Uterus (tissue), 4 donors: ENCODE measurements around the gene MADCAM1. TPM values are rescaled to one million over a fixed set of nuclear protein-coding genes. Genes with fewer than 3 reads are reported as not detected.

Source experiments
- DNase-seq, 2 donors: peaks; one replicate each; pipeline ENCODE4 v3.0.0-alpha.2; 2019 to 2020
- H3K27ac ChIP-seq, 2 donors: fragments of 200-600 bp; sonication (generic); 1 replicate in 1 of 2; 2 replicates in 1 of 2; pipeline ENCODE4 v1.5.1; 2016 to 2018
- H3K27me3 ChIP-seq, 2 donors: fragments of 200-600 bp; sonication (generic); one replicate each; pipeline ENCODE4 v1.5.1; 2018 to 2019; ENCODE audit warnings: control low read depth in 1 of 2
- H3K36me3 ChIP-seq, 2 donors: fragments of 200-600 bp; sonication (generic); one replicate each; pipeline ENCODE4 v1.5.1; 2019; ENCODE audit warnings: control low read depth in 1 of 2
- H3K4me1 ChIP-seq, 2 donors: fragments of 200-600 bp; sonication (generic); one replicate each; pipeline ENCODE4 v1.5.1; 2018 to 2019; ENCODE audit warnings: control low read depth in 1 of 2
- H3K4me3 ChIP-seq, 2 donors: fragments of 200-600 bp; sonication (generic); 1 replicate in 1 of 2; 2 replicates in 1 of 2; pipeline ENCODE4 v1.5.1; 2018 to 2019; ENCODE audit warnings: mild to moderate bottlenecking in 1 of 2
- H3K9me3 ChIP-seq, 2 donors: fragments of 200-600 bp; sonication (generic); one replicate each; pipeline ENCODE4 v1.5.1; 2019; ENCODE audit warnings: control low read depth in 1 of 2
- POLR2A ChIP-seq, 2 donors: fragments of 450-650 bp; IDR thresholded peaks; one replicate each; pipeline ENCODE4 v1.6.1; 2016; ENCODE audit warnings: antibody characterized with exemption in 2 of 2, mild to moderate bottlenecking in 1 of 2, moderate library complexity in 1 of 2
- intact Hi-C: fragments of 100-400 bp; cut with DNase I; formaldehyde crosslinking; loops from one replicate; pipeline ENCODE4 v1.15.1; 2023; ENCODE audit warnings: low total_unique reads
- total RNA-seq, 4 donors: library from RNA; depleted of rRNA in 3 of 4; stranded (reverse); fragments of >200 nt in 3 of 4; gene quantifications; one replicate each; pipeline versions ENCODE4 v1.1.0 to v1.2.4, GENCODE V29; 2014 to 2023
- TF ChIP-seq, protein P1 (sequence below), 4 experiments: fragments of 200-600 bp in 2 of 4; fragments of 450-650 bp in 2 of 4; sonication (generic) in 2 of 4; IDR thresholded peaks; one replicate each; pipeline ENCODE4 v1.5.1; 2016 to 2019; ENCODE audit warnings: antibody characterized with exemption in 4 of 4, mild to moderate bottlenecking in 2 of 4, moderate library complexity in 1 of 4
- donor health status: DM: yes; HTN: yes; CAD: no.

MADCAM1 gene
- total RNA-seq, 4 donors from 2014 or later: 0.34 to 2.7 TPM; not detected in 2

DNA sequence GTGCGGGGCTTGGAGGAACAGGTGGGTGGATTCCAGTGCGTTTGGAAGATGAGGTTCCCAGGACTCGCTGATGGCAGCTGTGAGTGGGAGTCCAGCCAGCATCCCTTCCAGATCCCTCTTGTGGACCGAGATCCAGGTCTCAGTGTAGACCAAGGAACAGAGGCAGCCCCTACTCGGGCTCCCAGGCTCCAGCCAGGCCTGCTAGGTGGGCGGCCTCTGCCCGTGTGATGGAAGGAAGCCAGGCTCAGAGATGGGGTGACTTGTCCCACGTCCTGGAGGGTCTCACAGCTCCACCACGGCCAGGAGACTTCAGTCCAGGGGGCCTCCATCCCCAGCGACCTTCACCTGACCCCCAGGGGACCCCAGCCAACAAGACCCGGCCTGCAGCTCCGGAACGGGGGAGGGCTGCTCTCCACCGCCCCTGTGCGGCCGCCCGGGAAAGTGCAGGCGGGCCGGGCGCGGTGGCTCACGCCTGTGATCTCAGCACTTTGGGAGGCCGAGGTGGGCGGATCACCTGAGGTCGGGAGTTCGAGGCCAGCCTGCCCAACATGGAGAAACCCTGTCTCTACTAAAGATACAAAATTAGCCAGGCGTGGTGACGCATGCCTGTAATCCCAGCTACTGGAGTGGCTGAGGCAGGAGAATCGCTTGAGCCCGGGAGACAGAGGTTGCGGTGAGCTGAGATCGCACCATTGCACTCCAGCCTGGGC, 729 bp upstream of the MADCAM1 start:
- TF ChIP-seq, protein P1, sequence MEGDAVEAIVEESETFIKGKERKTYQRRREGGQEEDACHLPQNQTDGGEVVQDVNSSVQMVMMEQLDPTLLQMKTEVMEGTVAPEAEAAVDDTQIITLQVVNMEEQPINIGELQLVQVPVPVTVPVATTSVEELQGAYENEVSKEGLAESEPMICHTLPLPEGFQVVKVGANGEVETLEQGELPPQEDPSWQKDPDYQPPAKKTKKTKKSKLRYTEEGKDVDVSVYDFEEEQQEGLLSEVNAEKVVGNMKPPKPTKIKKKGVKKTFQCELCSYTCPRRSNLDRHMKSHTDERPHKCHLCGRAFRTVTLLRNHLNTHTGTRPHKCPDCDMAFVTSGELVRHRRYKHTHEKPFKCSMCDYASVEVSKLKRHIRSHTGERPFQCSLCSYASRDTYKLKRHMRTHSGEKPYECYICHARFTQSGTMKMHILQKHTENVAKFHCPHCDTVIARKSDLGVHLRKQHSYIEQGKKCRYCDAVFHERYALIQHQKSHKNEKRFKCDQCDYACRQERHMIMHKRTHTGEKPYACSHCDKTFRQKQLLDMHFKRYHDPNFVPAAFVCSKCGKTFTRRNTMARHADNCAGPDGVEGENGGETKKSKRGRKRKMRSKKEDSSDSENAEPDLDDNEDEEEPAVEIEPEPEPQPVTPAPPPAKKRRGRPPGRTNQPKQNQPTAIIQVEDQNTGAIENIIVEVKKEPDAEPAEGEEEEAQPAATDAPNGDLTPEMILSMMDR (IDR thresholded peaks at IDR 0.05): peak in 3 of 4 experiments; percentile 40 to 47 (median 44)
- TF ChIP-seq POLR2A (IDR thresholded peaks at IDR 0.05): no peak
- Histone ChIP-seq H3K27me3 (peaks cover 12 to 25% of the 10 kb centered on the region in 2 donors), H3K9me3 (no peaks in the 10 kb centered on the region), H3K27ac (no peak overlapping the region), H3K4me3 (no peak overlapping the region), H3K36me3 (no peaks in the 10 kb centered on the region), H3K4me1 (no peaks in the 10 kb centered on the region)
- DNase-seq: no peak
- intact Hi-C loops: no loop called here

DNA sequence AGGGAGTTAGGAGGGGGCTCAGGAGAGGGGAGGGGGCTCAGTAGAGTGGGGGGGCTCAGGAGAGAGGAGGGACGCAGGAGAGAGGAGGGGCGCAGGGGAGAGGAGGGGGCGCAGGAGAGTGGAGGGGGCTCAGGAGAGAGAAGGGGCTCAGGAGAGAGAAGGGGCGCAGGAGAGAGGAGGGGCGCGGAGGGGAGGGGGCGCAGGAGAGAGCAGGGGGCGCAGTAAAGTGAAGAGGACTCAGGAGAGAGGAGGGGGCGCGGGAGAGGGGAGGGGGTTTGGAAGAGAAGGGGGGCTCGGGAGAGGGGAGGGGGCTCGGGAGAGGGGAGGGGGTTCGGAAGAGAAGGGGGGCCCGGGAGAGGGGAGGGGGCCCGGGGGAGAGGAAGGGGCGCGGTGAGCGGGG, 700 bp downstream of the MADCAM1 start:
- intact Hi-C loops: no loop called here

DNA sequence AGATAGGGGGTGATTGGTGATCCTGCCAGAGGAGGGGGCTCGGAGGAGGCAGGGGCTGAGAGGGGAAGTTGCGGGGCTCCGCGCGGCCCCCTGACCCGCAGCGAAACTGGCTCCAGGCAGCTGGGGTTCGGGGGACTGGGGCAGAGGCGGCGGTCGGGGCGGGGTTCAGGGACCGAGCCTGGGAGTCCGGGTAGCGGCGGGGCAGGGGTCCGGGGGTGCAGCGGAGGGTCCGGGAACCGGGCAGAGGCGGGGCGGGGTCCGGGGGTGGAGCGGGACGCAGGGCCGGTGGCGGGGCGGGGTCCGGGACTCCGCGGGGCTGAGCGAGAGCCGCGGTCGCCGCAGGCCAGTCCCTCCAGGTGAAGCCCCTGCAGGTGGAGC, 1.2 kb downstream of the MADCAM1 start:
- peaks cover 12 to 25% of the 10 kb centered on the region in 2 donors for H3K27me3 ChIP-seq
- no peaks in the 10 kb centered on the region for H3K36me3 ChIP-seq
- no peak for DNase-seq
- no peak overlapping the region for H3K27ac ChIP-seq
- intact Hi-C loops: no loop called here
- H3K9me3 ChIP-seq: no peaks in the 10 kb centered on the region
- no peak overlapping the region for H3K4me3 ChIP-seq
- no peaks in the 10 kb centered on the region for H3K4me1 ChIP-seq
- no peak for TF ChIP-seq POLR2A (IDR thresholded peaks at IDR 0.05)
- TF ChIP-seq, protein P1 (IDR thresholded peaks at IDR 0.05): no peak

More for the DNA sequence above, 700 bp downstream of the MADCAM1 start:
- Histone ChIP-seq H3K4me1 (no peaks in the 10 kb centered on the region), H3K4me3 (no peak overlapping the region), H3K27me3 (peaks cover 12 to 25% of the 10 kb centered on the region in 2 donors), H3K27ac (no peak overlapping the region), H3K36me3 (no peaks in the 10 kb centered on the region), H3K9me3 (no peaks in the 10 kb centered on the region)
- DNase-seq: no peak
- no peak for TF ChIP-seq POLR2A (IDR thresholded peaks at IDR 0.05)
- TF ChIP-seq, protein P1 (IDR thresholded peaks at IDR 0.05): no peak

DNA sequence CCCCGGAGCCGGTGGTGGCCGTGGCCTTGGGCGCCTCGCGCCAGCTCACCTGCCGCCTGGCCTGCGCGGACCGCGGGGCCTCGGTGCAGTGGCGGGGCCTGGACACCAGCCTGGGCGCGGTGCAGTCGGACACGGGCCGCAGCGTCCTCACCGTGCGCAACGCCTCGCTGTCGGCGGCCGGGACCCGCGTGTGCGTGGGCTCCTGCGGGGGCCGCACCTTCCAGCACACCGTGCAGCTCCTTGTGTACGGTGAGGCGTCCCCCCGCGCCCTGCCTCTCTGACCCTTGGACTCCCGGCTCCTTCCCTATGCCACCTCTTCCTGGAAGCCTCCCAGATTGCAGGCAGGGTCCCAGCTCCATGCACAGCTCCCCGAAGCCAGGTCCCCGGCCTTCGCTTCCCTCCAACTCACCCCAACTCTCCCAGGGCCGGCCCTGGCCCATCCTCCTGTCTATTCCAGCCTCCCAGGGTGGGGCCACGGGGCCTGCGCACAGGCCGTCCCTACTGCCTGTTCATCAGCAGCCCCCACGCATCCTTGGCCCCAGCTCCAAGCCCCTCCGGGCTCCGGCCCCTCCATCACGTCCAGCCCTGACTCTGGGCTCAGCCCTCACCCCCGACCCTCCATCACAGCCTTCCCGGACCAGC, 1.7 kb downstream of the MADCAM1 start:
- intact Hi-C loops: no loop called here
- Histone ChIP-seq H3K9me3 (no peaks in the 10 kb centered on the region), H3K27ac (no peak overlapping the region), H3K27me3 (peaks cover 12 to 25% of the 10 kb centered on the region in 2 donors), H3K4me3 (no peak overlapping the region), H3K36me3 (no peaks in the 10 kb centered on the region), H3K4me1 (no peaks in the 10 kb centered on the region)
- TF ChIP-seq, protein P1 (IDR thresholded peaks at IDR 0.05): no peak
- TF ChIP-seq POLR2A (IDR thresholded peaks at IDR 0.05): no peak
- DNase-seq: no peak

DNA sequence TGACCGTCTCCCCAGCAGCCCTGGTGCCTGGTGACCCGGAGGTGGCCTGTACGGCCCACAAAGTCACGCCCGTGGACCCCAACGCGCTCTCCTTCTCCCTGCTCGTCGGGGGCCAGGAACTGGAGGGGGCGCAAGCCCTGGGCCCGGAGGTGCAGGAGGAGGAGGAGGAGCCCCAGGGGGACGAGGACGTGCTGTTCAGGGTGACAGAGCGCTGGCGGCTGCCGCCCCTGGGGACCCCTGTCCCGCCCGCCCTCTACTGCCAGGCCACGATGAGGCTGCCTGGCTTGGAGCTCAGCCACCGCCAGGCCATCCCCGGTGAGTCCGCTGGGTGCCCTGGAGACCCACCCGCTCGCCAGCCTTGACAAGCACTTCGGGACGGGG, 2.2 kb downstream of the MADCAM1 start:
- Histone ChIP-seq H3K36me3 (no peaks in the 10 kb centered on the region), H3K27me3 (peaks cover 12 to 25% of the 10 kb centered on the region in 2 donors), H3K4me3 (no peak overlapping the region), H3K9me3 (no peaks in the 10 kb centered on the region), H3K27ac (no peak overlapping the region), H3K4me1 (no peaks in the 10 kb centered on the region)
- intact Hi-C loops: no loop called here
- no peak for TF ChIP-seq POLR2A (IDR thresholded peaks at IDR 0.05)
- TF ChIP-seq, protein P1 (IDR thresholded peaks at IDR 0.05): no peak
- DNase-seq: no peak
